RWPE2 (cell line): ENCODE results near the gene SLC39A7.

Experiments used
- ATAC-seq: fragments of 200-7000 bp; cut with Tn5 transposase; 3 replicates; pipeline ENCODE4 v1.9.1; 2021; ENCODE audit warnings: low read depth
- DNase-seq: peaks from one replicate; pipeline ENCODE4 v3.0.0-alpha.2; 2020; ENCODE audit warnings: low spot score
- H3K27ac ChIP-seq: fragments of 450-650 bp; 2 replicates; pipeline ENCODE4 v1.5.1; 2017; ENCODE audit warnings: mild to moderate bottlenecking; ENCODE audit not compliant: poor library complexity, severe bottlenecking
- H3K27me3 ChIP-seq: fragments of 250-450 bp; sonication (Bioruptor Pico); 2 replicates; pipeline ENCODE4 v1.5.1; 2021; ENCODE audit warnings: mild to moderate bottlenecking, moderate library complexity; ENCODE audit not compliant: insufficient read depth, poor library complexity, severe bottlenecking
- H3K36me3 ChIP-seq: fragments of 250-450 bp; sonication (Bioruptor Pico); 2 replicates; pipeline ENCODE4 v1.5.1; 2020; ENCODE audit warnings: low read depth, mild to moderate bottlenecking, moderate library complexity
- H3K4me1 ChIP-seq: fragments of 250-450 bp; sonication (Bioruptor Pico); 2 replicates; pipeline ENCODE4 v1.5.1; 2021; ENCODE audit warnings: mild to moderate bottlenecking, moderate library complexity; ENCODE audit not compliant: insufficient read depth, poor library complexity, severe bottlenecking
- H3K4me3 ChIP-seq: fragments of 250-450 bp; sonication (Bioruptor Pico); 2 replicates; pipeline ENCODE4 v1.5.1; 2021; ENCODE audit warnings: mild to moderate bottlenecking, moderate library complexity; ENCODE audit not compliant: severe bottlenecking
- H3K9me3 ChIP-seq: fragments of 250-450 bp; sonication (Bioruptor Pico); 2 replicates; pipeline ENCODE4 v1.5.1; 2021; ENCODE audit warnings: mild to moderate bottlenecking, moderate library complexity; ENCODE audit not compliant: severe bottlenecking
- CTCF ChIP-seq: fragments of 450-650 bp; IDR thresholded peaks from one replicate; pipeline ENCODE4 v1.5.1; 2017; ENCODE audit warnings: mild to moderate bottlenecking, moderate library complexity; ENCODE audit not compliant: poor library complexity, severe bottlenecking

Gene SLC39A7

GRCh38 chr6:33163540-33163939 lies 37.1 kb upstream of the SLC39A7 start:
- Histone ChIP-seq H3K27ac (no peak overlapping the region), H3K27me3 (no peaks in the 10 kb centered on the region), H3K4me3 (no peak overlapping the region), H3K36me3 (no peaks in the 10 kb centered on the region), H3K9me3 (no peaks in the 10 kb centered on the region), H3K4me1 (peaks cover 6% of the 10 kb centered on the region)
- ATAC-seq (no peak), DNase-seq (no peak)
- no peak for TF ChIP-seq CTCF

- Histone ChIP-seq H3K4me1 (peaks cover 6% of the 10 kb centered on the region), H3K36me3 (no peaks in the 10 kb centered on the region), H3K27ac (no peak overlapping the region), H3K27me3 (no peaks in the 10 kb centered on the region), H3K4me3 (no peak overlapping the region), H3K9me3 (no peaks in the 10 kb centered on the region)
- DNase-seq (no peak), ATAC-seq (no peak)
- TF ChIP-seq CTCF: no peak
Measured at GRCh38 chr6:33164176-33164575, 36.5 kb upstream of the SLC39A7 start.

- ATAC-seq (no peak), DNase-seq (no peak)
- H3K27ac ChIP-seq: no peak overlapping the region
- TF ChIP-seq CTCF: no peak
- no peaks in the 10 kb centered on the region for H3K27me3 ChIP-seq
- no peaks in the 10 kb centered on the region for H3K9me3 ChIP-seq
- no peaks in the 10 kb centered on the region for H3K36me3 ChIP-seq
- H3K4me3 ChIP-seq: no peak overlapping the region
- H3K4me1 ChIP-seq: peaks cover 6% of the 10 kb centered on the region
Measured at GRCh38 chr6:33164665-33165373, 35.8 kb upstream of the SLC39A7 start.

GRCh38 chr6:33165581-33166258 lies 34.9 kb upstream of the SLC39A7 start:
- no peak overlapping the region for H3K27ac ChIP-seq
- DNase-seq: no peak
- H3K4me1 ChIP-seq: peaks cover 4% of the 10 kb centered on the region
- H3K9me3 ChIP-seq: no peaks in the 10 kb centered on the region
- H3K4me3 ChIP-seq: no peak overlapping the region
- no peaks in the 10 kb centered on the region for H3K27me3 ChIP-seq
- no peaks in the 10 kb centered on the region for H3K36me3 ChIP-seq
- TF ChIP-seq CTCF: no peak
- no peak for ATAC-seq

- Histone ChIP-seq H3K4me3 (no peak overlapping the region), H3K27ac (no peak overlapping the region), H3K4me1 (no peaks in the 10 kb centered on the region), H3K27me3 (no peaks in the 10 kb centered on the region), H3K36me3 (no peaks in the 10 kb centered on the region), H3K9me3 (no peaks in the 10 kb centered on the region)
- ATAC-seq (no peak), DNase-seq (no peak)
- no peak for TF ChIP-seq CTCF
Measured at GRCh38 chr6:33166363-33166762, 34.3 kb upstream of the SLC39A7 start.
